ENCODE measurements around the gene SLCO3A1.

Gene SLCO3A1

GRCh38 chr15:92006186-92007028 is 152.9 kb downstream of the SLCO3A1 start:
- no peak for TF ChIP-seq CTCF (IDR thresholded peaks at IDR 0.05; ENCODE audit: low read depth, low read length)
- H3K4me3 ChIP-seq (ENCODE audit: low read depth, low read length), result no peak overlapping the region

- no peak overlapping the region for H3K4me3 ChIP-seq (ENCODE audit: low read depth, low read length)
Observed at GRCh38 chr15:92009162-92009561, 155.7 kb downstream of the SLCO3A1 start.

GRCh38 chr15:92011611-92012367 is 158.3 kb downstream of the SLCO3A1 start:
- no peak for TF ChIP-seq CTCF (IDR thresholded peaks at IDR 0.05; ENCODE audit: low read depth, low read length)
- no peak overlapping the region for H3K4me3 ChIP-seq (ENCODE audit: low read depth, low read length)

More at GRCh38 chr15:92009162-92009561, 155.7 kb downstream of the SLCO3A1 start:
- TF ChIP-seq CTCF (IDR thresholded peaks at IDR 0.05; ENCODE audit: low read depth, low read length), result no peak

- no peak for TF ChIP-seq CTCF (IDR thresholded peaks at IDR 0.05; ENCODE audit: low read depth, low read length)
- no peak overlapping the region for H3K4me3 ChIP-seq (ENCODE audit: low read depth, low read length)
Observed at GRCh38 chr15:92012368-92012629, 158.8 kb downstream of the SLCO3A1 start.

GRCh38 chr15:92012881-92013280 is 159.4 kb downstream of the SLCO3A1 start:
- TF ChIP-seq CTCF (IDR thresholded peaks at IDR 0.05; ENCODE audit: low read depth, low read length), result no peak
- no peak overlapping the region for H3K4me3 ChIP-seq (ENCODE audit: low read depth, low read length)

- no peak for TF ChIP-seq CTCF (IDR thresholded peaks at IDR 0.05; ENCODE audit: low read depth, low read length)
- no peak overlapping the region for H3K4me3 ChIP-seq (ENCODE audit: low read depth, low read length)
Observed at GRCh38 chr15:92014281-92015030, 160.9 kb downstream of the SLCO3A1 start.
